GM18867 (cell line): Measurements from ENCODE around the gene HEATR5B.
"Not testable (repeated sequence)": the region's sequence is repeated elsewhere in the genome, so short reads cannot be mapped to it uniquely, and the experiment has no call there.

Experiments
- ATAC-seq: cut with Tn5 transposase; IDR thresholded peaks from one replicate; pipeline ENCODE4 v1.9.1; 2021; ENCODE audit warnings: mild to moderate bottlenecking, moderate library complexity; ENCODE audit not compliant: unreplicated experiment

Gene HEATR5B

DNA sequence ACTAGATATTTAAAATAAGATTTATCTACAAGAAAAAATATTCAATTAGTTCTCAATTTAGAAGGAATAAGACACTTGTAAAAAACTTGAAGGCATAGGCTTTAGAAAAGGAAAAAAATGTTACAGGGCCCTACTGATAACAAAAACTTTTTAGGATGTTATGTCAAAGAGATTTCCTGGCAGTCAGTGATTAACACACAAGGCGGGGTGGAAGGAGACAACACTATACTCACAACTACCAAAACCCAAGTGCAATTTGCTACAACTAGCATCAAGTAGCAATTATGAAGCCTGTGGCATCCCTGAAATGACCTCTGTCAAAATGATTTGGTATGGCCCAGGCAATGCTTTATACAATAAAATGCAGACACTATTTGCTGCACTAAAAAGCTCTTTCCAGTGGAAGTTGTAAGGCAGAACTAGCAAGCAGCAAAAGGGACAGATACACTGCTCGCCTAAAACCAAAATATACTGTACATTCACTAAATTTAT, 133.1 kb downstream of the HEATR5B start:
- no peak for ATAC-seq

DNA sequence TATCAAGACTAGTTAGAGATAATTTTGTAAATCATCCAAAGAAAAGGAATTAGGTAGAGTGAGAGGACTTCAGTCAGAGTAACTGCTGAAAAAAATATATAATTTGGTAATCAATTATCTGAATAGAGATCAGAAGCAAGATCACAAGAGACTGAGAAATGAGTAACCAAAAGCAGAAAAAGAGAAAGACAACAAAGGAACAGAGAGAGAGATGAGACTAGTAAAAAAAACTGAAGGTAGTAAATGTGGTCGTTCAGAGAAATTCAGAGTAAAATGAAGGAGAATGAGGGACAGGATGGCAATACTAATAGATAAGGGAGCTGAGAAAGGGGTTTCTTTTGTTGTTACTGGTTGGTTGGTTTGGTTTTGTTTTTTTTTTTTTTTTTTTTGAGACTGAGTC, 134.3 kb downstream of the HEATR5B start:
- ATAC-seq = no peak

- not testable (repeated sequence) for ATAC-seq
These were observed 138.9 kb downstream of the HEATR5B start for GRCh38 chr2:36945240-36945639.

DNA sequence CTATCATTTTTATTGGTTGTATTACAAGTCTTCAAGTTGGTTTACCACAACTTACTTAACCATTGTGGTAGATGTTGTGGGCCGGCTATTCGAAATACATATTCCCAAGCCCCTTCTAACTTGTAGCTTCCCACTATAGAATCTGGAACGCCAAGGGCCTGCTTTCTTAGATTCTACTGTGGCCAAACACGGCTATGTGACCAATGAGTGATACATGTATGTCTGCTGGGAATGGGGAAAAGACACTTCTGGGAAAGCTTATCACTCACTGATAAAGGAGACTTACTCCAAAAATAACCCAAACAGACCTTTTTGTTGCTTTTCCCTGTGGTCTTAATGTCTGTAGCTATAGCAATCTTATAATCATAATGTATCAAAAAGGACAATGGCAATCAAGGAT, 142.3 kb downstream of the HEATR5B start:
- ATAC-seq = no peak

GRCh38 chr2:36936526-36936925, 147.6 kb downstream of the HEATR5B start:
- ATAC-seq = not testable (repeated sequence)

DNA sequence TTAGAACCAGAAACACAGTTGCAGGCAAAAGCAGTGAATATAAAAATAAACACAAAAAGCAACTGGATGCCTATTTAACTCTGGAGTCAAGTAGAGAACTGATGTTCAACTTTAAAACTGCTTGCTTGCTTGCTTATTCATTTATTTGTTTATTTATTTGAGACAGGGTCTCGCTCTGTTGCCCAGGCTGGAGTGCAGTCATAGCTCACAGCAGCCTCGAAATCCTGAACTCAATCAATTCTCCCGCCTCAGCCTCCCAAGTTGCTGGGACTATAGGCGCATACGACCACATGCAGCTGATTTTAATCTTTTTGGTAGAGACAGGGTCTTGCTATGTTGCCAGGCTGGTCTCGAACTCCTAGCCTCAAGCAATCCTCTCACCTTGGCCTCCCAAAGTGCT, 152.5 kb downstream of the HEATR5B start:
- not testable (repeated sequence) for ATAC-seq
